ENCODE results near the gene PAN2.
A peak's percentile ranks its signal among the peaks of the same experiment; 100 is the strongest.
"Not testable (repeated sequence)": the region's sequence is repeated elsewhere in the genome, so short reads cannot be mapped to it uniquely, and the experiment has no call there.

The PAN2 gene

GRCh38 chr12:56333679-56334489 is at the start of gene PAN2:
PAN2 (minus strand) TSS chr12:56334000; CDS start chr12:56333094, 906 bp downstream.
- DNase-seq (ENCODE audit: low spot score), result peak; percentile 97

- no peak for DNase-seq (ENCODE audit: low spot score)
Measured at GRCh38 chr12:56382611-56383010, 48.8 kb upstream of the PAN2 start.

- DNase-seq (ENCODE audit: low spot score), result no peak
Measured at GRCh38 chr12:56377989-56378316, 44.2 kb upstream of the PAN2 start.

- DNase-seq (ENCODE audit: low spot score), result peak; percentile 20
Measured at GRCh38 chr12:56377310-56377988, 43.6 kb upstream of the PAN2 start.

- no peak for DNase-seq (ENCODE audit: low spot score)
Measured at GRCh38 chr12:56375598-56376434, 42.0 kb upstream of the PAN2 start.

- DNase-seq (ENCODE audit: low spot score), result no peak
Measured at GRCh38 chr12:56374726-56375597, 41.2 kb upstream of the PAN2 start.

GRCh38 chr12:56373515-56373914 is 39.7 kb upstream of the PAN2 start:
- no peak for DNase-seq (ENCODE audit: low spot score)

- no peak for DNase-seq (ENCODE audit: low spot score)
Measured at GRCh38 chr12:56366948-56367347, 33.1 kb upstream of the PAN2 start.

GRCh38 chr12:56362130-56363059 is 28.6 kb upstream of the PAN2 start, which contains the start of gene APOF:
APOF (minus strand) TSS chr12:56362857; CDS start chr12:56362745, 112 bp downstream.
- DNase-seq (ENCODE audit: low spot score), result no peak

- no peak for DNase-seq (ENCODE audit: low spot score)
Measured at GRCh38 chr12:56361487-56362129, 27.8 kb upstream of the PAN2 start.

GRCh38 chr12:56359851-56360767 is 26.3 kb upstream of the PAN2 start, which contains the start of gene STAT2:
STAT2 (minus strand) TSS chr12:56360107; CDS start chr12:56356571, 3,536 bp downstream.
- DNase-seq (ENCODE audit: low spot score), result peak; percentile 95

GRCh38 chr12:56358836-56359532 is 25.2 kb upstream of the PAN2 start:
- DNase-seq (ENCODE audit: low spot score), result peak; percentile 64

- DNase-seq (ENCODE audit: low spot score), result no peak
Measured at GRCh38 chr12:56351325-56351724, 17.5 kb upstream of the PAN2 start.

- no peak for DNase-seq (ENCODE audit: low spot score)
Measured at GRCh38 chr12:56350662-56351061, 16.9 kb upstream of the PAN2 start.

- DNase-seq (ENCODE audit: low spot score), result no peak
Measured at GRCh38 chr12:56348776-56349175, 15.0 kb upstream of the PAN2 start.

- not testable (repeated sequence) for DNase-seq (ENCODE audit: low spot score)
Measured at GRCh38 chr12:56347255-56347654, 13.5 kb upstream of the PAN2 start.

- DNase-seq (ENCODE audit: low spot score), result no peak
Measured at GRCh38 chr12:56346675-56347074, 12.9 kb upstream of the PAN2 start.

GRCh38 chr12:56342290-56342689 is 8.5 kb upstream of the PAN2 start:
- DNase-seq (ENCODE audit: low spot score), result not testable (repeated sequence)

Measured in AG08396 (cell line).